Fibroblast of the aortic adventitia (primary cell): Measurements from ENCODE around the gene ZBTB20. TPM values are rescaled to one million over a fixed set of nuclear protein-coding genes. Genes with fewer than 3 reads are reported as not detected.

Source experiments
- DNase-seq: peaks from one replicate; pipeline ENCODE4 v3.0.0-alpha.2; 2010; ENCODE audit warnings: low read depth
- H3K4me3 ChIP-seq: 2 replicates; pipeline ENCODE4 v1.5.1; 2011; ENCODE audit warnings: low read depth, mild to moderate bottlenecking, control low read depth, low read length, moderate library complexity
- CTCF ChIP-seq: IDR thresholded peaks from 2 replicates; pipeline ENCODE4 v1.5.1; 2011; ENCODE audit warnings: mild to moderate bottlenecking, low read length, control low read depth, inconsistent platforms; ENCODE audit not compliant: insufficient read depth
- total RNA-seq: library from RNA; depleted of rRNA; stranded (reverse); fragments of >200 nt; gene quantifications from 2 replicates; pipeline ENCODE4 v1.2.3, GENCODE V29; 2012; ENCODE audit warnings: low replicate concordance

Gene ZBTB20
- total RNA-seq, 1 donor: 47.2 TPM

- no peak for TF ChIP-seq CTCF
- H3K4me3 ChIP-seq: no peak overlapping the region
- DNase-seq: no peak
Measured at GRCh38 chr3:115004201-115005140, 142.6 kb downstream of the ZBTB20 start.

GRCh38 chr3:114998971-114999579 is 148.0 kb downstream of the ZBTB20 start:
- TF ChIP-seq CTCF: no peak
- DNase-seq: no peak
- no peak overlapping the region for H3K4me3 ChIP-seq

GRCh38 chr3:114994554-114995341 is 152.3 kb downstream of the ZBTB20 start:
- no peak for TF ChIP-seq CTCF
- no peak overlapping the region for H3K4me3 ChIP-seq
- no peak for DNase-seq

GRCh38 chr3:114985776-114986175 is 161.3 kb downstream of the ZBTB20 start:
- H3K4me3 ChIP-seq: no peak overlapping the region
- DNase-seq: no peak
- no peak for TF ChIP-seq CTCF

- TF ChIP-seq CTCF: no peak
- no peak for DNase-seq
- H3K4me3 ChIP-seq: no peak overlapping the region
Measured at GRCh38 chr3:114983248-114983647, 163.8 kb downstream of the ZBTB20 start.

- H3K4me3 ChIP-seq: no peak overlapping the region
- no peak for TF ChIP-seq CTCF
- DNase-seq: no peak
Measured at GRCh38 chr3:114974387-114974786, 172.7 kb downstream of the ZBTB20 start.
